PFSK-1 (cell line): ENCODE results near the gene ANO10.

Experiments
- POLR2AphosphoS5 ChIP-seq: IDR thresholded peaks from 2 replicates; pipeline ENCODE4 v1.6.1; 2012; ENCODE audit warnings: low read depth, mild to moderate bottlenecking, control low read depth, low read length, moderate library complexity
- SIN3A ChIP-seq: IDR thresholded peaks from 2 replicates; pipeline ENCODE4 v1.6.1; 2012; ENCODE audit warnings: mild to moderate bottlenecking, low read length, moderate library complexity, borderline replicate concordance; ENCODE audit not compliant: insufficient read depth
- TAF1 ChIP-seq: IDR thresholded peaks from 2 replicates; pipeline ENCODE4 v1.6.1; 2012; ENCODE audit warnings: low read length, control low read depth, borderline replicate concordance; ENCODE audit not compliant: insufficient read depth
- TF ChIP-seq, protein P1 (sequence below), 2 experiments: IDR thresholded peaks; 2 replicates each; pipeline versions ENCODE4 v1.6.1 to v1.8.0; 2011 to 2012; ENCODE audit warnings: low read depth in 2 of 2, low read length in 2 of 2, control low read depth in 1 of 2, inconsistent platforms in 1 of 2, mild to moderate bottlenecking in 1 of 2, moderate library complexity in 1 of 2; ENCODE audit not compliant: insufficient read depth in 1 of 2

- TF ChIP-seq SIN3A, result no peak
- TF ChIP-seq, protein P1, sequence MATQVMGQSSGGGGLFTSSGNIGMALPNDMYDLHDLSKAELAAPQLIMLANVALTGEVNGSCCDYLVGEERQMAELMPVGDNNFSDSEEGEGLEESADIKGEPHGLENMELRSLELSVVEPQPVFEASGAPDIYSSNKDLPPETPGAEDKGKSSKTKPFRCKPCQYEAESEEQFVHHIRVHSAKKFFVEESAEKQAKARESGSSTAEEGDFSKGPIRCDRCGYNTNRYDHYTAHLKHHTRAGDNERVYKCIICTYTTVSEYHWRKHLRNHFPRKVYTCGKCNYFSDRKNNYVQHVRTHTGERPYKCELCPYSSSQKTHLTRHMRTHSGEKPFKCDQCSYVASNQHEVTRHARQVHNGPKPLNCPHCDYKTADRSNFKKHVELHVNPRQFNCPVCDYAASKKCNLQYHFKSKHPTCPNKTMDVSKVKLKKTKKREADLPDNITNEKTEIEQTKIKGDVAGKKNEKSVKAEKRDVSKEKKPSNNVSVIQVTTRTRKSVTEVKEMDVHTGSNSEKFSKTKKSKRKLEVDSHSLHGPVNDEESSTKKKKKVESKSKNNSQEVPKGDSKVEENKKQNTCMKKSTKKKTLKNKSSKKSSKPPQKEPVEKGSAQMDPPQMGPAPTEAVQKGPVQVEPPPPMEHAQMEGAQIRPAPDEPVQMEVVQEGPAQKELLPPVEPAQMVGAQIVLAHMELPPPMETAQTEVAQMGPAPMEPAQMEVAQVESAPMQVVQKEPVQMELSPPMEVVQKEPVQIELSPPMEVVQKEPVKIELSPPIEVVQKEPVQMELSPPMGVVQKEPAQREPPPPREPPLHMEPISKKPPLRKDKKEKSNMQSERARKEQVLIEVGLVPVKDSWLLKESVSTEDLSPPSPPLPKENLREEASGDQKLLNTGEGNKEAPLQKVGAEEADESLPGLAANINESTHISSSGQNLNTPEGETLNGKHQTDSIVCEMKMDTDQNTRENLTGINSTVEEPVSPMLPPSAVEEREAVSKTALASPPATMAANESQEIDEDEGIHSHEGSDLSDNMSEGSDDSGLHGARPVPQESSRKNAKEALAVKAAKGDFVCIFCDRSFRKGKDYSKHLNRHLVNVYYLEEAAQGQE (IDR thresholded peaks at IDR 0.05; ENCODE audit: insufficient read depth in 1 of 2, low read depth in 2 of 2, low read length in 2 of 2), result no peak
- TF ChIP-seq POLR2AphosphoS5, result no peak
- no peak for TF ChIP-seq TAF1
These were observed 156.7 kb downstream of the ANO10 start for GRCh38 chr3:43465109-43465508.
